HG03175 (cell line): ENCODE results near the gene NAA30.
"Not testable (repeated sequence)": the region's sequence is repeated elsewhere in the genome, so short reads cannot be mapped to it uniquely, and the experiment has no call there.

Experiments
- ATAC-seq: cut with Tn5 transposase; IDR thresholded peaks from one replicate; pipeline ENCODE4 v1.9.1; 2021; ENCODE audit warnings: mild to moderate bottlenecking, moderate library complexity; ENCODE audit not compliant: unreplicated experiment

Gene NAA30

DNA sequence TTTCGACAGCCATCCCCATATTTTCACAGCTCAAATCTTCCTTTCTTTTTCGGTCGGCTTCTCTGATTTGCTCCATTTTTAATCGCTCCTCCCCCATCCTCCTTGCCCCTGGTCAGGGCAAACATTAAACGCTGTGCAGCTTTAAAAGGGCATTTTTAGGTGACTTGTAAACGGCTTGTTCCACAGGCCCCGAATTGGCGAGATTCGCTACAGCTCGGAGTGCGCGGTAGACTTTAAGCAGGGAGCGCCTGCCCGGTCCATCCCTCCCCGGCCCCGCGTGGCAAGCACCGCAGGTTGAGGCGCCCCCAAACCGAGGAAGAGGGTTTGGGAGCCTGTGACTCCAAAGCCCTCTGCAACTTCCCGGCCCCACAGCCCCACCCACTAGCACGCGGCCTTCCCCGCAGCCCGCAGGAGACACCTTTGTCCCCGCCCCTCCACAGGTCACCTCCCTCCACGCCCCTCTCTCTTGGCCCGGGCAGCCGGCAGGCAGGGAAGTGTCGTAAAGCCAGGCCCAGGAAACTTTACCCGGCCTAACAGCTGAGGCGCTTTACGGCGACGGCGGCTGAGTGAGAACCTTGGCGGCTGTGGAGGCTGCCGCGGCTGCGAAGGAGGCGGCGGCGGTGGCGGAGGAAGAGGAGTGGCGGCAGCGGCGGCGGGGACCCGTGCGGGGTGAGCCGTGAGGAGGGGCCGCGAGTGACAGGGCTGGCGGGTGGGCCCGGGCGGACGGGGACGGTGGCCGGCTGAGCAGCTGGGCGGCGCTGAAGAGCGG lies at the start of gene NAA30:
Gene NAA30 (plus strand): TSS at position 550 of the 769 bp plus-strand sequence. CDS start 372 bp downstream, outside the sequence.
- ATAC-seq, result peak; percentile 83

GRCh38 chr14:57343545-57344297 lies 46.7 kb upstream of the NAA30 start:
- ATAC-seq, result not testable (repeated sequence)

DNA sequence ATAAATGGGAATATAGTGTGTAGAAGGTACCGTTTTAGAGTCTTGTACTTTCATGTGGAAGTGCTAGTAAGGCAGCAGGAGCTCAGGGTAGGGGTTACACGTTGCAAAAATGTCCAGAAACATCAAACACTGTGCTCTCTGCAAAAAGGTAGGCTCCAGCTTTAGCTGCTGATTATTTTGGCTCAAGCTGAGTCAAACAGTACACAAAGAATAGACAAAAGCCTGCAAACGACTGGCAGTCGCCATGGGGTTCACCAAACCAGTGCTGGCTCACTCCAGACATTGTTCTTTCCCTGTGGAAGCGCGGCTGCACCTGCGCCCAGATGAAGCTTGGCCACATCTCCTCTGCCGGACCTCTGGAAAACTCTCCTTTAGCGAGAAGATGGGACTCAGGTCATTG lies 45.3 kb upstream of the NAA30 start:
- no peak for ATAC-seq

- ATAC-seq, result no peak
These were observed 43.6 kb upstream of the NAA30 start for GRCh38 chr14:57346741-57347140.

DNA sequence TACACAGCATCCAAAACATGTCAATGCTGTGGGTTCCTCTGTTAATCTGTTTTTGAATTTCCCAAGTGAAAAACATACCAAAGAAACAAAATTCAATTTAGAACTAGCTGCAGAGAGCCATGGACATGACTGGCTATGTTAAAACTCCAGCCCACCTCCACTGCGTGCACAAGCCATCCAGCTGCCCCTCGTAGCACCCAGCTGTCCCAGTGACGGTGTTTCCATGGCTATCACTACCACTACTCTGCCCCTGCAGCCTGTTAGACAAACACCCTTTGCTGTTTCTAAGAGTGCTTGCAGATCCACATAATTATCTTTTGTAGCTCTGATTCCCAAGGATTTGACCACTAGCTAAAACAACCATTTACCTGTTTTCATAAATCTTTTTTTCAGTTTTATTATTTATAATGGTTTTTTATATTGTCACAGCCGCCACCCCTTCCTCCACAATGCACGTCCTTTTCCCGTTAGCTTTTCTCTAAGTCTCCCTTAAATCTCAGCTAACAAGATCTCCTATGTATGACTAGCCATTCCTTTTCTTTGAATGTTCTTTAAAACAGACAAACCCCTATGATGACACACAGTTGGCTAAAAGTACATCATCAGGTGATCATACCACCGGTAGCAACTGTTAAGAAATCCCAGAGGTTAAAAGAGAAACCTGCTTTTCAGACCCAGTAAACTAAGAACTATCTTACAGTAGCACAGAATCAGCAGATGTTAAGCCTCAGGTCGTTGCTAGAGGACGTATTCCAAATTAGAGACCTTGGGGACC lies 37.8 kb upstream of the NAA30 start:
- no peak for ATAC-seq

DNA sequence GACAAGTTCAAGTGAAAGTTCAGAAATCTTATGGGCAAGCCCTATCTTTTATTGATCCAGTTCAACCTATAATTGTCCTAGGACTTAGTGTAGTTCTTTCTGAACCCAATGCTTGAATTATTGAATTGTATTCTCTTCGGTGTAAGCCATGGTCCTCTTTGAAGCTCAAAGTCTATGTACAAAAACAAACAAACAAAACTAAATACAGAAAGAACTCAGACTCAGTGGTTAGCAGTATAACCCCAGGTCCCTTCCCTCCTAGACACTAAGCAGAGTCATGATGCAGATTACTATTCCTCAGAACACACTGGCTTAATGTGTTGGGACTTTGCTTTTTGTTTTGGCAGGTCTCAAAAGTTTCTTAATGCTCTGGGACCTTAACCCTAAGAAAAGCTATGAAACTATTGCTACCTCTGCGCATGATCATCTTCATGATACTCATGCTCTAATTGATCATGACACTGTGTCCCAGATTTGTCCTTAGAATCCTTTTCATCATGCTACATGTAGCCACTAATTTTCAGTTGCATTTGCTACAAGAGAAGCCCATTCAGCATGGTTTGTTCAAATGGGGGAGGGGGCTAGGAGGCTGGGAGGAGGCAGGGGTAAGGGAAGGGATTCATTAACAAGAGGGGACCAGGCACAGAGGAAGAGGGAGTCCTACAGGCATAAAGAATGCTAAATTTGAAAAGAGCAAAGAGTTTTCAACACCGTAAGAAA lies 35.1 kb upstream of the NAA30 start:
- ATAC-seq, result no peak

DNA sequence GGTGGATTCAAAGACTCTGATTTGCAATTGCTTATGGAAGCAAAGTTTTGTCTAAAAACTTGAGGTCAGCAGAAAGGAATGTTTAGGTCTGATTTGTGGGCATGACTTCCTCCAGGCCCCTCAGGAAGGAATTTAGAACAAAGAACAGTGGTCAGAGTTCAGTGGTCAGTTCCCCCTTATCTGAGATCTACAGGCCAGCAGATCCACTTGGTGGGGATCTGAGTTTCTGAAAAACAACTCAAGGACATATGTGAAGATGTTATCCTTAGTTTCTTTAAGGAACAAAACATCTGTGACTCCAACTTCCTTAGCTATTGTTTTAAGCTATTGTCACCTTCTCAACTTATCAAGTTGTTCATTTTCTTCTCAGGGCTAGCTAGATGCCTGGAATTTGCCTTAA lies 28.0 kb upstream of the NAA30 start:
- ATAC-seq, result no peak

DNA sequence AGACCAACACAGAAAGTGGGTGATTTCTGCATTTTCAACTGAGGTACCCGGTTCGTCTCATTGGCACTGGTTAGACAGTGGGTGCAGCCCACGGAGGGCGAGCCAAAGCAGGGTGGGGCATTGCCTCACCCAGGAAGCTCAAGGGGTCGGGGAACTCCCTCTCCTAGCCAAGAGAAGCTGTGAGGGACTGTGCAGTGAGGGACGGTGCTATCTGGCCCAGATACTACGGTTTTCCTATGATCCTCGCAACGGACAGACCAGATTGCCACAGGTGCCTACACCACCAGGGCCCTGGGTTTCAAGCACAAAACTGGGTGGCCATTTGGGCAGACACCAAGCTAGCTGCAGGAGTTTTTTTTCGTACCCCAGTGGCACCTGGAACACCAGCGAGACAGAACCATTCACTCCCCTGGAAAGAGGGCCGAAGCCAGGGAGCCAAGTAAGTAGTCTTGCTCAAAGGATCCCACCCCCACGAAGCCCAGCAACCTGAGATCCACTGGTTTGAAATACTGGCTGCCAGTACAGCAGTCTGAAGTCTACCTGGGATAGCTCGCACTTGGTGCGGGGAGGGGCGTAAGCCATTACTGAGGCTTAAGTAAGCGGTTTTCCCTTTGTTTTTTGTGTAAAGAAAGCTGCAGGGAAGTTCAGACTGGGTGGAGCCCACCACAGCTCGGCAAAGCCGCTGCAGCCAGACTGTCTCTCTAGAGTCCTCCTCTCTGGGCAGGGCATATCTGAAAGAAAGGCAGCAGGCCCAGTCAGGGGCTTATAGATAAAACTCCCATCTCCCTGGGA lies 25.5 kb upstream of the NAA30 start:
- ATAC-seq, result no peak

DNA sequence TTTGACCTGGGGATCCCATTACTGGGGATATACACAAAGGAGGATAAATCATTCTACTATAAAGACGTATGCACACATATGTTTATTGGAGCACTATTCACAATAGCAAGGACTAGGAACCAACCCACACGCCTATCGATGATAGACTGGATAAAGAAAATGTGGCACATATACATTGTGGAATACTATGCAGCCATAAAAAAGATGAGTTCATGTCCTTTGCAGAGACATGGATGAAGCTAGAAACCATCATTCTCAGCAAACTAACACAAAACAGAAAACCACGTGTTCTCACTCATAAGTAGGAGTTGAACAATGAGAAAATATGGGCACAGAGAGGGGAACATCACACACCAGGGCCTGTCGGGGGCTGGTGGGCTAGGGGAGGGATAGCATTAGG lies 20.2 kb upstream of the NAA30 start:
- not testable (repeated sequence) for ATAC-seq

DNA sequence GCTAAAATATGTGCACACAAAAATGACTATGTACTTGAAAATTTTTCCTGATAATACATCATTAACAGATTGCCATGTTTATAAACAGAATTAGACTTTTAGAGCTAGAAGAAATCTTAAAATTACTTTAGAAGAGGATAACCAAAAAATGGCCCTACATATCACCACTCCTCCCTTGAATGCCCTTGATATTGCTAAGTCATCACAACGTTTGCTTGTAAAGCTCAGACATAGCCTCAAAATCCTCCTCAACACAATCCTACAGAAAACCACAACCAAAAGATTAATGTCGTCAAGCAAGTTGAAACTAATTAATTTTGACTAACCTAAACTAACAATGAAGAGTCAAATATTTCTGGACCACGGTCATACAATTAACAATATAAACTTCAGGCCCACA lies 19.4 kb upstream of the NAA30 start:
- no peak for ATAC-seq

GRCh38 chr14:57375156-57375555 lies 15.2 kb upstream of the NAA30 start:
- no peak for ATAC-seq

- no peak for ATAC-seq
These were observed 11.7 kb upstream of the NAA30 start for GRCh38 chr14:57378661-57379060.

DNA sequence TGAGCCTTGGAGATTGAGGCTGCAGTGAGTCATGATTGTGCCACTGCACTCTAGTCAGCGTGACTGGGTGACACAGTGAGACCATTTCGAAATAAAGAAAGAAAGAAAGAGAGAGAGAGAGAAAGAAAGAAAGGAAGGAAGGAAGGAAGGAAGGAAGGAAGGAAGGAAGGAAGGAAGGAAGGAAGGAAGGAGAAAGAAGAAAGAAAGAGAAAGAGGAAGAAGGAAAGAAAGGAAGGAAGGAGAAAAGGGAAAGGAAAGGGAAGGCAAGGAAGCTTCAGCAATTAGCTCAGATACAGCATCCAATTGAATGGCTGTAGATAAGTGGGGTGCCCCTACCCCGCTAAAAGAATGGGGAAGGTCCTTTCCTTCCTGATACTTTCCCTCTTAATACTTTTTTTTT lies 9.5 kb upstream of the NAA30 start:
- no peak for ATAC-seq

- ATAC-seq, result no peak
These were observed 8.1 kb upstream of the NAA30 start for GRCh38 chr14:57382283-57382682.

DNA sequence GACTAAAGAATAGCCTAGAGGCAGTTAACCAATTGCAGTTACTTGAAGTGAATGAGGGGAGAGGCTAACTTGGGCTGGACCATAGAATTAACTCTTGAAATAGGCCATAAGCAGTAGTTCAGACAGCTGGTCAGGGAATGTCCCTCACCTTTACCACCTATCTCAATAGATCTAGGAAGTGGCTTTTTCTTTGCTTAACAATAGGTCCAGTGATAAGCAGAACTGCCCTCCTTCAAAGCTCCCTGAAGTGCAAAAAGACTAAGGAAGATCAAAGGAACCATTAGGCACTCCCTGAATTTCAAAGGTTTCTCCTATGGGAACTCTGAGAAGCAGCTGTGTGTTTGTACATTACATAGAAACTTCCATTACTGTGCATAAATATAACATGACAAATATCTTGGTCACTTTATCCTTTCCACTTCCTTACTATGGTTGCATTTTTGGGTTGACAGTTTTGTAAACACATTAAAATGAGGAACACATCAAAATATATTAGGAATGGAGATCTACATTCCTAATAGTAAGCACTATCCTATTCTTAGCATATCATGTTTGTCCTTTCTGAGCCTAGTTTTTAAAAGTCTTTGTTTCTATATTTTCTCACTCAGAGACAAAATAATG lies 7.2 kb upstream of the NAA30 start:
- ATAC-seq, result no peak

DNA sequence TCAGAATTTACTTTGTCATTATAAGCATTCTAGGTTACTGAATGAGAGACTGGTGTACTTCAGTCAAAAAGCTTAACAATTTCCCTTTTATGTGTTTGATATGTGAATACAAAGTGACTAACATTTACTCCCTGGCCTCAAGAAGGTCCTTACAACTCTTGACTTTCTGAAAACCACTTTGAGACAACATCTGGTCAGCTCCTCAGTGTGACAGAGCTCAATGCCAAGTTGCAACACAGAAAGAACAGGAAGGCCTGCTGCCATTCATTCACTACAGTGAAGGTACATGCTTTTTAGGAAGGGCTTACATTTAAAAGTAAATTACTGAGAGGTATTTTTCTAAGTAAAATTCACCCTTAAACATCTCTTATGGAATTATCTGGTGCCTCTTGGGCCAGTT lies 2.3 kb upstream of the NAA30 start:
- no peak for ATAC-seq

DNA sequence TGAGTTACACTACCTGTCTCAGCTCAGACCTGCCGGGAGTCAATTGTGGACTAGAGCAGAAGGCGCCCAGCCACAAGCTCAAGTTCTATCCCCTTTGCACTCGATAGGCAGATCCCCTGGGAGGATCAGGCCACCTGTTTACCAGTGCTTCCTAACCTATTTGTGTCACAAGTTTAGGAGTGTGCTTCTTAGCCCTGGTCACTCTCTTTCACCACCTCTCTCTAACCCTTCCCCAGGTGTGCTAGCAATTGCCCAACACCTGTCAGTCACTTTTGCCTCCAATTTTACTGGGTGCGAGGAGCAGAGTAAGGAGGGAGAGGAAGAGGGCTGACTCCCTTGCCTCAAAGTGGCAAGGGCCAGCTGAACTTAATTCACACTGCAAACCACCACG lies 745 bp upstream of the NAA30 start:
- no peak for ATAC-seq

DNA sequence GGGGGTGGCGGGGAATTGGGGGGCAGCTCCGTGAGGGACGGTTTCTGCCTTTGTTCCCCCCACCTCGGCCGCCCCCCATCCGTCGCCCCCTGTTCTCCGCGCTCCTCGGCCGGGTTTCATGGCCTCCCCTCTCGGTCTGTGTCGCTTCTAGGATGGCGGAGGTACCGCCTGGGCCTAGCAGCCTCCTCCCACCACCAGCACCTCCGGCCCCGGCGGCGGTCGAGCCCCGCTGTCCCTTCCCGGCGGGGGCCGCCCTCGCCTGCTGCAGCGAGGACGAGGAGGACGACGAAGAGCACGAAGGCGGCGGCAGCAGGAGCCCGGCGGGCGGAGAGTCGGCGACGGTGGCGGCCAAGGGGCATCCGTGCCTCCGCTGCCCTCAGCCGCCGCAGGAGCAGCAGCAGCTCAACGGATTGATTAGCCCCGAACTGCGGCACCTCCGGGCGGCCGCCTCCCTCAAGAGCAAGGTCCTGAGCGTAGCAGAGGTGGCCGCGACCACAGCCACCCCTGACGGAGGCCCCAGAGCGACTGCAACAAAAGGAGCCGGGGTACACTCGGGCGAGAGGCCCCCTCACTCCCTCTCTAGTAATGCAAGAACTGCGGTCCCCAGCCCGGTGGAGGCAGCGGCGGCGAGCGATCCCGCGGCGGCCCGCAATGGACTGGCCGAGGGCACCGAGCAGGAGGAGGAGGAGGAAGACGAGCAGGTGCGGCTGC lies 575 bp downstream of the NAA30 start:
- peak; percentile 45 for ATAC-seq
